Body of pancreas (tissue), 4 donors: ENCODE measurements around the gene MYOZ1.
"Not testable (repeated sequence)": the region's sequence is repeated elsewhere in the genome, so short reads cannot be mapped to it uniquely, and the experiment has no call there.

Experiments used
- CTCF ChIP-seq, 7 experiments: fragments of 450-650 bp in 4 of 7; fragments of 200-600 bp in 3 of 7; sonication (generic) in 3 of 7; IDR thresholded peaks; one replicate each; pipeline ENCODE4 v1.5.1; 2016 to 2019; ENCODE audit warnings: antibody characterized with exemption in 7 of 7
- POLR2A ChIP-seq, 3 donors: fragments of 450-650 bp; IDR thresholded peaks; one replicate each; pipeline ENCODE4 v1.6.1; 2016; ENCODE audit warnings: antibody characterized with exemption in 3 of 3, mild to moderate bottlenecking in 2 of 3

- not testable (repeated sequence) for TF ChIP-seq CTCF, POLR2A (IDR thresholded peaks at IDR 0.05)
These were observed 24.3 kb upstream of the MYOZ1 start for GRCh38 chr10:73665581-73665980.
